H1 (cell line): ENCODE measurements around the gene C1RL. TPM values are rescaled to one million over a fixed set of nuclear protein-coding genes. Genes with fewer than 3 reads are reported as not detected.

Experiments used
- CTCF ChIA-PET: fragments of 300-600 bp; sonication (Branson Sonifier 250); formaldehyde crosslinking; loops from one replicate; lab custom pipeline; 2021; ENCODE audit not compliant: partially characterized antibody; lab: Charles Lee
- POLR2A ChIA-PET: fragments of 300-600 bp; sonication (Branson Sonifier 250); formaldehyde crosslinking; loops from one replicate; lab custom pipeline; 2021; ENCODE audit warnings: inconsistent platforms; ENCODE audit not compliant: partially characterized antibody; lab: Charles Lee
- DNase-seq, 2 experiments: peaks; one replicate each; pipeline versions ENCODE4 v3.0.0 to v3.0.0-alpha.2; 2010 to 2022; ENCODE audit warnings: low spot score in 2 of 2, low read depth in 1 of 2, mixed read lengths in 1 of 2
- FAIRE-seq: peaks from 2 replicates; lab custom pipeline; 2011; peaks lifted over from hg19 to GRCh38; lab: Jason Lieb, UNC
- H2AFZ ChIP-seq: 2 replicates; pipeline ENCODE4 v1.8.1; 2012; ENCODE audit warnings: low read length, inconsistent platforms
- H2AK5ac ChIP-seq: 2 replicates; pipeline ENCODE4 v1.6.1; 2013; ENCODE audit warnings: low read depth, low read length
- H2BK120ac ChIP-seq: replicated peaks from 2 replicates; pipeline ENCODE3; 2013; ENCODE audit warnings: low read depth, low read length, inconsistent platforms
- H2BK12ac ChIP-seq: 2 replicates; pipeline ENCODE4 v1.6.1; 2013; ENCODE audit warnings: low read depth, low read length
- H2BK15ac ChIP-seq: 2 replicates; pipeline ENCODE4 v1.6.1; 2013; ENCODE audit warnings: low read length
- H2BK20ac ChIP-seq: 2 replicates; pipeline ENCODE4 v1.6.1; 2013; ENCODE audit warnings: low read length
- H2BK5ac ChIP-seq: 2 replicates; pipeline ENCODE4 v1.6.1; 2013; ENCODE audit warnings: low read depth, low read length
- H3K14ac ChIP-seq: 2 replicates; pipeline ENCODE4 v1.6.1; 2013; ENCODE audit warnings: inconsistent platforms; ENCODE audit not compliant: insufficient read length
- H3K18ac ChIP-seq: 2 replicates; pipeline ENCODE4 v1.6.1; 2013; ENCODE audit warnings: low read length; ENCODE audit errors: extremely low read depth
- H3K23ac ChIP-seq: 2 replicates; pipeline ENCODE4 v1.6.1; 2013; ENCODE audit warnings: inconsistent platforms; ENCODE audit not compliant: insufficient read length
- H3K23me2 ChIP-seq: 2 replicates; pipeline ENCODE4 v1.6.1; 2013; ENCODE audit warnings: low read depth, low read length
- H3K27ac ChIP-seq: 2 replicates; pipeline ENCODE4 v1.6.1; 2011; ENCODE audit warnings: low read depth, low read length, inconsistent platforms
- H3K27me3 ChIP-seq, 4 experiments: replicated peaks in 1 of 4; 1 replicate in 1 of 4; 2 replicates in 3 of 4; pipeline versions ENCODE4 v1.6.1 to v1.8.1; 2011 to 2013; ENCODE audit warnings: low read length in 3 of 4, mild to moderate bottlenecking in 3 of 4, inconsistent platforms in 2 of 4, mixed read lengths in 2 of 4, moderate library complexity in 1 of 4; ENCODE audit not compliant: control insufficient read depth in 3 of 4, insufficient read depth in 3 of 4; ENCODE audit errors: extremely low read depth in 1 of 4
- H3K36me3 ChIP-seq, 4 experiments: 2 replicates each; pipeline versions ENCODE4 v1.6.1 to v1.8.1; 2011 to 2013; ENCODE audit warnings: mild to moderate bottlenecking in 4 of 4, low read length in 3 of 4, moderate library complexity in 2 of 4, control low read depth in 1 of 4, inconsistent platforms in 1 of 4; ENCODE audit not compliant: insufficient read depth in 4 of 4, control insufficient read depth in 2 of 4
- H3K4ac ChIP-seq: replicated peaks from 2 replicates; pipeline ENCODE3; 2013; ENCODE audit warnings: low read length, low read depth, mixed read lengths, inconsistent platforms; ENCODE audit not compliant: insufficient read length
- H3K4me1 ChIP-seq, 4 experiments: replicated peaks in 1 of 4; 1 replicate in 1 of 4; 2 replicates in 3 of 4; pipeline versions ENCODE4 v1.6.1 to v1.8.1; 2011 to 2013; ENCODE audit warnings: low read length in 3 of 4, inconsistent platforms in 2 of 4, mixed read lengths in 1 of 4; ENCODE audit not compliant: insufficient read depth in 4 of 4, control insufficient read depth in 3 of 4
- H3K4me2 ChIP-seq, 2 experiments: 2 replicates each; pipeline versions ENCODE4 v1.6.1 to v1.8.1; 2011 to 2013; ENCODE audit warnings: low read depth in 2 of 2, low read length in 2 of 2, control low read depth in 1 of 2, inconsistent platforms in 1 of 2, mild to moderate bottlenecking in 1 of 2; ENCODE audit not compliant: insufficient read depth in 1 of 2
- H3K4me3 ChIP-seq, 4 experiments: fragments of 200-600, 300-600 bp in 1 of 4; sonication (generic), shearing (Covaris generic), sonication (Bioruptor Twin) in 1 of 4; 2 replicates each; pipeline versions ENCODE4 v1.5.1 to v1.8.1; 2011 to 2016; ENCODE audit warnings: low read length in 4 of 4, low read depth in 3 of 4, control low read depth in 2 of 4, inconsistent platforms in 2 of 4, mild to moderate bottlenecking in 2 of 4, mixed read lengths in 1 of 4, moderate library complexity in 1 of 4; ENCODE audit not compliant: insufficient read depth in 2 of 4; ENCODE audit errors: extremely low read depth in 1 of 4
- H3K56ac ChIP-seq: replicated peaks from 2 replicates; pipeline ENCODE3; 2013; ENCODE audit warnings: low read depth, mild to moderate bottlenecking, mixed read lengths, low read length, inconsistent platforms; ENCODE audit not compliant: insufficient read length
- H3K79me1 ChIP-seq: 2 replicates; pipeline ENCODE4 v1.6.1; 2013; ENCODE audit warnings: low read depth, low read length, control low read depth
- H3K79me2 ChIP-seq, 2 experiments: 2 replicates each; pipeline versions ENCODE4 v1.6.1 to v1.8.1; 2012 to 2013; ENCODE audit warnings: low read length in 2 of 2, mild to moderate bottlenecking in 2 of 2, inconsistent platforms in 1 of 2; ENCODE audit not compliant: insufficient read depth in 2 of 2, control insufficient read depth in 1 of 2
- H3K9ac ChIP-seq, 4 experiments: replicated peaks in 1 of 4; 1 replicate in 1 of 4; 2 replicates in 3 of 4; pipeline versions ENCODE4 v1.6.1 to v1.8.1; 2011 to 2013; ENCODE audit warnings: low read depth in 3 of 4, low read length in 3 of 4, control low read depth in 2 of 4, mild to moderate bottlenecking in 2 of 4, moderate library complexity in 2 of 4, inconsistent platforms in 1 of 4; ENCODE audit errors: extremely low read depth in 1 of 4
- H3K9me3 ChIP-seq, 2 experiments: 2 replicates each; pipeline versions ENCODE4 v1.6.1 to v1.8.1; 2012 to 2013; ENCODE audit warnings: mild to moderate bottlenecking in 2 of 2, moderate library complexity in 2 of 2, control low read depth in 1 of 2, inconsistent platforms in 1 of 2, low read depth in 1 of 2, low read length in 1 of 2, mixed read lengths in 1 of 2; ENCODE audit not compliant: insufficient read depth in 2 of 2
- H4K20me1 ChIP-seq, 2 experiments: replicated peaks in 1 of 2; 2 replicates each; pipeline versions ENCODE3 to v1.8.1; 2011 to 2013; ENCODE audit warnings: inconsistent platforms in 2 of 2, low read length in 2 of 2, mild to moderate bottlenecking in 1 of 2; ENCODE audit not compliant: insufficient read depth in 2 of 2, control insufficient read depth in 1 of 2
- H4K5ac ChIP-seq: 2 replicates; pipeline ENCODE4 v1.6.1; 2013; ENCODE audit warnings: low read length, low read depth, mixed read lengths, inconsistent platforms; ENCODE audit not compliant: insufficient read length
- H4K8ac ChIP-seq: 2 replicates; pipeline ENCODE4 v1.8.0; 2013; ENCODE audit warnings: mild to moderate bottlenecking, moderate library complexity, low read length, inconsistent platforms; ENCODE audit not compliant: insufficient read depth; ENCODE audit errors: extremely low read depth
- H4K91ac ChIP-seq: replicated peaks from 2 replicates; pipeline ENCODE3; 2013; ENCODE audit warnings: low read length, mixed read lengths, inconsistent platforms; ENCODE audit not compliant: insufficient read length
- BACH1 ChIP-seq: IDR thresholded peaks from 2 replicates; pipeline ENCODE4 v1.6.1; 2012; ENCODE audit warnings: low read length, improper control_type of control experiment
- WGBS, 2 experiments: shearing (Covaris generic) in 1 of 2; methylation state at CpG; one replicate each; pipeline versions ENCODE4 v1.1.6 to v1.1.7; 2013 to 2015; ENCODE audit warnings: low lambda C conversion rate in 2 of 2, mixed read lengths in 2 of 2, inconsistent platforms in 1 of 2, low coverage in 1 of 2, missing lambda C conversion rate in 1 of 2; ENCODE audit not compliant: insufficient replicate concordance in 2 of 2, insufficient coverage in 1 of 2, insufficient read length in 1 of 2; ENCODE audit errors: extremely low coverage in 1 of 2, missing lambda C conversion rate in 1 of 2; 5-methylcytosine and 5-hydroxymethylcytosine counted together
- polyA plus RNA-seq, 7 experiments: library from polyadenylated mRNA; depleted of rRNA in 3 of 7; stranded (reverse) in 5 of 7; unstranded in 2 of 7; fragments of >200 nt in 5 of 7; fragments of 200-250 nt in 2 of 7; gene quantifications; 1 replicate in 5 of 7; 2 replicates in 1 of 7; 4 replicates in 1 of 7; pipeline versions ENCODE4 v1.2.1 to v1.2.3, GENCODE V29; 2011 to 2013; ENCODE audit warnings: missing spikeins in 2 of 7, mixed read lengths in 2 of 7
- total RNA-seq: library from RNA; stranded (reverse); fragmentation: NEBNext Ultra II Directional; extraction: Animal tissue kit (Norgen Biotek cat#: 25700); gene quantifications from 2 replicates; pipeline ENCODE4 v1.2.1, GENCODE V29; 2021

Gene C1RL
- total and polyA plus RNA-seq, 2 of the 8 experiments (the other 6 are each of a cell fraction or from before 2014, with no cell fraction given), result 11.4 to 15.5 TPM

DNA sequence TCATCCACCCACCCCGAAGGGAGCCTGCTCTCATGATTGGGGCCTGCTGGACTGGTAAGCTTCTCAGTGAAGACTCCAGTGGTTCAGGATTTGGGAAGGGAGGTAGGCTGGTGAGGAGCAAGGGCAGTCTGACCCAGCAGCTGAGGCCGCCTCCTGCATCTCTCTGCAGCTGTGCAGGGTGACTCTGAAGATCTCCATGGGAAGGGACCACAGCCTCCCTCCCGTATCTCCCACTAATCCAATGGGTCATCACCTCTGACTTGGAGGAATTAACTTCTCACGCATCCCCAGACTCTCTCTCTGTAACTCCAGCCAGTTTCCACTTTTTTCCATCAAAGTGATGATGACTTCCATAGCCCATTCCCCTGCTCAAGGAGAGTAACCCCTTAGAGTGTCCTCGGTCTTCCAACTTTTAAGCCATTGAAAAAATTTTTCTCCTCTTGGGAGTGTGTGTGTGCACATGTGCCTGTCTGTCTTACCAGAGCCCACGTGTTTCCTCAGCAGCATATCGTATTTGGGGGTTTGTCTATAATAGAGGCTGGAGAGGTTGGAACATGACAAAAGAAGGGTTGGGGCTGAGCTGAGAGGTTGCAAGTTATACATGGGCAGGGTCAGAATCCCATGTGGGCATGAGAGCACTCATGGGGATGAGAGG lies 32.5 kb upstream of the C1RL start:
- no peak overlapping the region for H3K14ac ChIP-seq
- H2AK5ac ChIP-seq, result no peak overlapping the region
- H2BK120ac ChIP-seq, result no peak overlapping the region
- POLR2A ChIA-PET, result interaction anchor here (1.2 to 1.6 kb wide), 3 partner anchors 11 to 203 kb away, joined by 3 to 6 read pairs (median 5); partner anchors contain the start of genes CLSTN3 and RBP5
- no peaks in the 10 kb centered on the region for H3K79me1 ChIP-seq
- H4K91ac ChIP-seq, result no peak overlapping the region
- no peak overlapping the region for H2BK15ac ChIP-seq
- no peak overlapping the region for H3K4me3 ChIP-seq
- no peaks in the 10 kb centered on the region for H3K79me2 ChIP-seq
- H4K5ac ChIP-seq, result no peak overlapping the region
- FAIRE-seq (no peak), DNase-seq (no peak)
- no peaks in the 10 kb centered on the region for H3K23me2 ChIP-seq
- no peak overlapping the region for H3K9ac ChIP-seq
- CTCF ChIA-PET, result interaction anchor here (0.6 to 9.8 kb wide), 25 partner anchors 11 to 807 kb away, joined by 3 to 151 read pairs (median 4); partner anchors contain the start of genes C1RL, C1S, CLSTN3 and PEX5
- 89% methylated on average over 7 of the region's 7 CpGs; no CpG with 5 or more reads in 1 of the 2 experiments for WGBS, 2 experiments
- H3K27me3 ChIP-seq, result no peaks in the 10 kb centered on the region
- H3K4me2 ChIP-seq, result no peak overlapping the region
- 0 out of 2 replicates have a peak overlapping the region, but pooled peaks have one; percentile 52 for H2BK5ac ChIP-seq
- H2BK20ac ChIP-seq, result no peak overlapping the region
- no peak for TF ChIP-seq BACH1
- H3K27ac ChIP-seq, result no peak overlapping the region
- H3K23ac ChIP-seq, result no peak overlapping the region
- no peak overlapping the region for H4K8ac ChIP-seq
- no peaks in the 10 kb centered on the region for H3K4me1 ChIP-seq
- H4K20me1 ChIP-seq, result no peaks in the 10 kb centered on the region
- peaks cover 0 to 14% (median 3%) of the 10 kb centered on the region in 4 experiments; a peak in 6 of 8 replicates for H3K36me3 ChIP-seq
- H3K18ac ChIP-seq, result no peak overlapping the region
- H3K56ac ChIP-seq, result no peak overlapping the region
- no peak overlapping the region for H2AFZ ChIP-seq
- no peak overlapping the region for H2BK12ac ChIP-seq
- H3K9me3 ChIP-seq, result peaks cover 0 to 3% of the 10 kb centered on the region in 2 experiments; a peak in 1 of 4 replicates
- H3K4ac ChIP-seq, result no peak overlapping the region
